HG02970 (cell line): ENCODE results near the gene IFI27L1.

Experiments
- ATAC-seq: cut with Tn5 transposase; IDR thresholded peaks from one replicate; pipeline ENCODE4 v1.9.1; 2021; ENCODE audit warnings: mild to moderate bottlenecking, moderate library complexity, moderate number of reproducible peaks; ENCODE audit not compliant: unreplicated experiment, low FRiP score

Gene IFI27L1

GRCh38 chr14:94112513-94113063 is 31.5 kb downstream of the IFI27L1 start:
- ATAC-seq: no peak

- ATAC-seq: no peak
Measured at GRCh38 chr14:94113073-94113472, 32.0 kb downstream of the IFI27L1 start.

- ATAC-seq: no peak
Measured at GRCh38 chr14:94113490-94113889, 32.4 kb downstream of the IFI27L1 start.

GRCh38 chr14:94113908-94114588 is 32.9 kb downstream of the IFI27L1 start:
- ATAC-seq: no peak

GRCh38 chr14:94114589-94115057 is 33.5 kb downstream of the IFI27L1 start:
- no peak for ATAC-seq

- ATAC-seq: no peak
Measured at GRCh38 chr14:94115058-94115591, 34.0 kb downstream of the IFI27L1 start.

GRCh38 chr14:94115631-94116030 is 34.5 kb downstream of the IFI27L1 start:
- ATAC-seq: no peak

- no peak for ATAC-seq
Measured at GRCh38 chr14:94116701-94117100, 35.6 kb downstream of the IFI27L1 start.

GRCh38 chr14:94117856-94118255 is 36.7 kb downstream of the IFI27L1 start:
- no peak for ATAC-seq

GRCh38 chr14:94119071-94119470 is 38.0 kb downstream of the IFI27L1 start:
- ATAC-seq: no peak

- ATAC-seq: no peak
Measured at GRCh38 chr14:94120667-94121340, 39.7 kb downstream of the IFI27L1 start.

- ATAC-seq: no peak
Measured at GRCh38 chr14:94121485-94121884, 40.4 kb downstream of the IFI27L1 start.

- ATAC-seq: no peak
Measured at GRCh38 chr14:94122438-94122837, 41.3 kb downstream of the IFI27L1 start.

GRCh38 chr14:94123296-94123695 is 42.2 kb downstream of the IFI27L1 start:
- no peak for ATAC-seq

- ATAC-seq: no peak
Measured at GRCh38 chr14:94123868-94124267, 42.8 kb downstream of the IFI27L1 start.

- ATAC-seq: no peak
Measured at GRCh38 chr14:94124582-94125377, 43.7 kb downstream of the IFI27L1 start.

- ATAC-seq: no peak
Measured at GRCh38 chr14:94125659-94126418, 44.7 kb downstream of the IFI27L1 start.

GRCh38 chr14:94126419-94126677 is 45.2 kb downstream of the IFI27L1 start:
- ATAC-seq: no peak

GRCh38 chr14:94126800-94127199 is 45.7 kb downstream of the IFI27L1 start:
- ATAC-seq: no peak

GRCh38 chr14:94127330-94127729 is 46.2 kb downstream of the IFI27L1 start:
- ATAC-seq: no peak
